SK-N-SH (cell line): ENCODE measurements around the gene BOC. TPM values are rescaled to one million over a fixed set of nuclear protein-coding genes. Genes with fewer than 3 reads are reported as not detected.

ENCODE experiments used
- CTCF ChIA-PET: fragments of 300-600, 350-600 bp; formaldehyde crosslinking; extraction: SDS; loops from one replicate; lab custom pipeline; 2021; lab: Yijun Ruan, JAX
- POLR2A ChIA-PET: fragments of 350-600 bp; sonication (Branson Sonifier 250); formaldehyde crosslinking; extraction: SDS; loops from one replicate; lab custom pipeline; 2020; ENCODE audit warnings: antibody characterized with exemption, inconsistent platforms; lab: Yijun Ruan, JAX
- DNase-seq: peaks from one replicate; pipeline ENCODE4 v3.0.0; 2012
- H2AFZ ChIP-seq: fragments of 200-600 bp; sonication (generic); 2 replicates; pipeline ENCODE4 v1.8.1; 2016; ENCODE audit warnings: antibody characterized with exemption, mild to moderate bottlenecking, low read depth
- H3F3A ChIP-seq: fragments of 200-600 bp; sonication (generic); replicated peaks from 2 replicates; pipeline ENCODE3; 2016; ENCODE audit warnings: antibody characterized with exemption, mild to moderate bottlenecking; ENCODE audit not compliant: insufficient read depth
- H3K27ac ChIP-seq, 2 experiments: fragments of 200-500 bp in 1 of 2; fragments of 200-600 bp in 1 of 2; sonication (Bioruptor generic) in 1 of 2; sonication (generic), shearing (Covaris generic) in 1 of 2; 2 replicates each; pipeline versions ENCODE4 v1.5.1 to v1.6.1; 2014 to 2016; ENCODE audit warnings: low read depth in 2 of 2, inconsistent platforms in 1 of 2, low read length in 1 of 2, mild to moderate bottlenecking in 1 of 2, mixed read lengths in 1 of 2
- H3K27me3 ChIP-seq: fragments of 200-600 bp; sonication (generic), shearing (Covaris generic); 2 replicates; pipeline ENCODE4 v1.6.1; 2016; ENCODE audit warnings: mixed run types; ENCODE audit not compliant: insufficient read depth
- H3K36me3 ChIP-seq, 2 experiments: fragments of 200-500 bp in 1 of 2; fragments of 200-600 bp in 1 of 2; sonication (Bioruptor generic) in 1 of 2; sonication (generic) in 1 of 2; replicated peaks in 1 of 2; 2 replicates each; pipeline versions ENCODE3 to v1.5.1; 2014 to 2016; ENCODE audit warnings: low read length in 1 of 2, mild to moderate bottlenecking in 1 of 2; ENCODE audit not compliant: insufficient read depth in 2 of 2, control insufficient read depth in 1 of 2
- H3K4me1 ChIP-seq, 2 experiments: fragments of 200-500 bp in 1 of 2; fragments of 200-600 bp in 1 of 2; sonication (Bioruptor generic) in 1 of 2; sonication (generic), shearing (Covaris generic) in 1 of 2; 2 replicates each; pipeline versions ENCODE4 v1.5.1 to v1.6.1; 2014 to 2016; ENCODE audit warnings: low read depth in 1 of 2, low read length in 1 of 2, mixed run types in 1 of 2; ENCODE audit not compliant: insufficient read depth in 2 of 2, control insufficient read depth in 1 of 2
- H3K4me2 ChIP-seq: fragments of 200-600 bp; sonication (generic), shearing (Covaris generic); 2 replicates; pipeline ENCODE4 v1.6.1; 2017; ENCODE audit warnings: mixed run types
- H3K4me3 ChIP-seq, 2 experiments: fragments of 200-500 bp in 1 of 2; fragments of 200-600 bp in 1 of 2; sonication (Bioruptor generic) in 1 of 2; sonication (generic), shearing (Covaris generic) in 1 of 2; 2 replicates each; pipeline versions ENCODE4 v1.5.1 to v1.8.1; 2014 to 2016; ENCODE audit warnings: low read depth in 2 of 2, inconsistent platforms in 1 of 2, low read length in 1 of 2, mild to moderate bottlenecking in 1 of 2, mixed read lengths in 1 of 2, moderate library complexity in 1 of 2
- H3K79me2 ChIP-seq: fragments of 200-600 bp; sonication (generic); 2 replicates; pipeline ENCODE4 v1.8.1; 2017; ENCODE audit warnings: mild to moderate bottlenecking; ENCODE audit not compliant: insufficient read depth
- H3K9ac ChIP-seq: fragments of 200-600 bp; sonication (generic); 2 replicates; pipeline ENCODE4 v1.6.1; 2017; ENCODE audit warnings: mixed run types
- H3K9me2 ChIP-seq: fragments of 200-600 bp; sonication (generic); 2 replicates; pipeline ENCODE4 v1.6.1; 2017; ENCODE audit warnings: mixed run types
- H3K9me3 ChIP-seq: fragments of 200-600 bp; sonication (generic); 2 replicates; pipeline ENCODE4 v1.6.1; 2017; ENCODE audit warnings: mixed run types, mild to moderate bottlenecking, moderate library complexity
- H4K20me1 ChIP-seq: fragments of 200-600 bp; sonication (generic); 2 replicates; pipeline ENCODE4 v1.6.1; 2017; ENCODE audit warnings: mild to moderate bottlenecking, mixed run types; ENCODE audit not compliant: insufficient read depth
- EZH2phosphoT487 ChIP-seq: fragments of 200-600 bp; sonication (generic); IDR thresholded peaks from 2 replicates; pipeline ENCODE4 v1.6.1; 2017; ENCODE audit warnings: low read depth, mixed run types, mild to moderate bottlenecking, antibody characterized with exemption, moderate library complexity, borderline replicate concordance
- FOSL2 ChIP-seq: IDR thresholded peaks from 2 replicates; pipeline ENCODE4 v1.4.0; 2012; ENCODE audit warnings: low read depth, mild to moderate bottlenecking, moderate library complexity, borderline replicate concordance
- FOXJ3 ChIP-seq: sonication (generic); formaldehyde crosslinking; IDR thresholded peaks from 2 replicates; pipeline ENCODE4 v1.5.1; 2020; ENCODE audit warnings: mild to moderate bottlenecking, missing genetic modification reagents
- GABPA ChIP-seq: IDR thresholded peaks from 2 replicates; pipeline ENCODE4 v1.4.0; 2012; ENCODE audit warnings: low read depth, mild to moderate bottlenecking
- JUND ChIP-seq: IDR thresholded peaks from 2 replicates; pipeline ENCODE4 v1.4.0; 2012
- NFIC ChIP-seq: IDR thresholded peaks from 2 replicates; pipeline ENCODE4 v1.4.0; 2012; ENCODE audit warnings: borderline replicate concordance
- NRF1 ChIP-seq: IDR thresholded peaks from 2 replicates; pipeline ENCODE4 v1.6.1; 2012; ENCODE audit warnings: low read depth, mild to moderate bottlenecking, low read length
- RCOR1 ChIP-seq: fragments of 150-350 bp; IDR thresholded peaks from 2 replicates; pipeline ENCODE4 v1.6.1; 2017; ENCODE audit warnings: antibody characterized with exemption, low read length
- SMC3 ChIP-seq: IDR thresholded peaks from 2 replicates; pipeline ENCODE4 v1.6.1; 2012; ENCODE audit warnings: low read depth, low read length, improper control_type of control experiment
- YY1 ChIP-seq: IDR thresholded peaks from 2 replicates; pipeline ENCODE4 v1.4.0; 2012; ENCODE audit warnings: low read depth, mild to moderate bottlenecking
- WGBS: methylation state at CpG from one replicate; pipeline ENCODE4 v1.1.6; 2017; ENCODE audit warnings: low lambda C conversion rate; 5-methylcytosine and 5-hydroxymethylcytosine counted together
- polyA plus RNA-seq, 3 experiments: library from polyadenylated mRNA; depleted of rRNA; stranded (reverse); fragments of >200 nt; gene quantifications; 2 replicates each; pipeline ENCODE4 v1.2.3, GENCODE V29; 2012
- TF ChIP-seq, protein P1 (sequence below): fragments of 150-350 bp; IDR thresholded peaks from 2 replicates; pipeline ENCODE4 v1.6.1; 2017; ENCODE audit warnings: antibody characterized with exemption, low read length, low read depth, borderline replicate concordance
- TF ChIP-seq, protein P2 (sequence below): IDR thresholded peaks from 2 replicates; pipeline ENCODE4 v1.4.0; 2012; ENCODE audit warnings: low read depth

Gene BOC
- polyA plus RNA-seq, 1 of the 3 experiments (the other 2 are of a cell fraction) = 6.6 TPM

DNA sequence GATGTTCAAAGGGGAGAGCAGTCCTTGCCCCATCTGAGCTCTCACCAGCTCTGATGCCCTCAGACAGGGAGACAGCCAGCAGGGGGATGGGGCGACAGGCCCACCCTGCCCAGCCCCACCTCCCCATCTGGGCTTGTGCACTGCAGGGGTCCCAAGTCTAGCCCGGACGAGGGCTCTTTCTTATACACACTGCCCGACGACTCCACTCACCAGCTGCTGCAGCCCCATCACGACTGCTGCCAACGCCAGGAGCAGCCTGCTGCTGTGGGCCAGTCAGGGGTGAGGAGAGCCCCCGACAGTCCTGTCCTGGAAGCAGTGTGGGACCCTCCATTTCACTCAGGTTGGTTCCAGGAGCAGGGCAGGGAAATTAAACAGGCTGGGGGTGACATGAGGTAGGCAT lies 73.9 kb downstream of the BOC start:
- no peak overlapping the region for H3K9ac ChIP-seq
- POLR2A ChIA-PET = no interaction called here
- 96% methylated on average over 8 of the region's 8 CpGs for WGBS

DNA sequence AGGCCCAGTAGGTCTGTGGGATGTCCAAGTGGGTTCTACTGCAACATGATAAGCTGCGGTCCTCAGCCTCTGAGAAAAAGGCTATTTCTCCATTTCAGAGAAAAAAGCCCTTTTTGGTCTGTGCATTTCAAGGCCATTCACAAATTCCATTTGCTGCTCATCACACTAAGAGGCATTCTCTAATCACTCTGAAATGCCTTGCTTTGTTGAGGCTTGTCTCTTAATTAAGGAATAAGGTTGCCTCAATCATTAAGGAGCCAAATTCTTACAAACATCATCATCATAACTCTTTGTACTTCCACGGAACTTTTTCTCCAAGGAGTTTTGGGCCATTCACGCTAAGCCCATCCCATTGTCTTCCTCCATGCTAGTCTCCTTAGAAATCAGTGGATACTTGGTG lies 74.4 kb downstream of the BOC start:
- ChIA-PET CTCF (interaction anchor here (0.6 to 11.7 kb wide), 3 partner anchors 151 to 348 kb away, joined by 3 to 120 read pairs (median 44); no protein-coding TSS in a partner anchor), POLR2A (no interaction called here)
- Histone ChIP-seq H3K9me3 (no peaks in the 10 kb centered on the region), H2AFZ (no peak overlapping the region), H3K4me3 (no peak overlapping the region), H3K9ac (no peak overlapping the region), H3K27me3 (no peaks in the 10 kb centered on the region), H4K20me1 (no peaks in the 10 kb centered on the region), H3K36me3 (peaks cover 0 to 14% of the 10 kb centered on the region in 2 experiments), H3K79me2 (no peaks in the 10 kb centered on the region), H3K4me2 (no peak overlapping the region), H3K27ac (no peak overlapping the region), H3F3A (no peaks in the 10 kb centered on the region), H3K9me2 (no peaks in the 10 kb centered on the region), H3K4me1 (peaks cover 7 to 10% of the 10 kb centered on the region in 2 experiments)
- TF ChIP-seq EZH2phosphoT487 = no peak
- TF ChIP-seq RCOR1 = no peak
- no peak for TF ChIP-seq JUND
- 100% methylated on average over 2 of the region's 3 CpGs for WGBS
- DNase-seq = no peak

More for the DNA sequence above, 73.9 kb downstream of the BOC start:
- CTCF ChIA-PET = interaction anchor here (11.7 kb wide), 1 partner anchor 230 kb away, joined by 120 read pairs; no protein-coding TSS in a partner anchor
- H3K9me3 ChIP-seq = no peaks in the 10 kb centered on the region
- H3K4me1 ChIP-seq = peaks cover 7 to 10% of the 10 kb centered on the region in 2 experiments
- no peaks in the 10 kb centered on the region for H3F3A ChIP-seq
- H3K4me2 ChIP-seq = no peak overlapping the region
- H3K27ac ChIP-seq = no peak overlapping the region
- no peak overlapping the region for H2AFZ ChIP-seq
- TF ChIP-seq JUND = no peak
- no peak for TF ChIP-seq FOSL2
- TF ChIP-seq NFIC = no peak
- no peak for TF ChIP-seq YY1
- TF ChIP-seq, protein P1, sequence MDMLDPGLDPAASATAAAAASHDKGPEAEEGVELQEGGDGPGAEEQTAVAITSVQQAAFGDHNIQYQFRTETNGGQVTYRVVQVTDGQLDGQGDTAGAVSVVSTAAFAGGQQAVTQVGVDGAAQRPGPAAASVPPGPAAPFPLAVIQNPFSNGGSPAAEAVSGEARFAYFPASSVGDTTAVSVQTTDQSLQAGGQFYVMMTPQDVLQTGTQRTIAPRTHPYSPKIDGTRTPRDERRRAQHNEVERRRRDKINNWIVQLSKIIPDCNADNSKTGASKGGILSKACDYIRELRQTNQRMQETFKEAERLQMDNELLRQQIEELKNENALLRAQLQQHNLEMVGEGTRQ = no peak
- TF ChIP-seq FOXJ3 (CRISPR knock-in tag) = no peak
- TF ChIP-seq NRF1 = no peak
- TF ChIP-seq, protein P2, sequence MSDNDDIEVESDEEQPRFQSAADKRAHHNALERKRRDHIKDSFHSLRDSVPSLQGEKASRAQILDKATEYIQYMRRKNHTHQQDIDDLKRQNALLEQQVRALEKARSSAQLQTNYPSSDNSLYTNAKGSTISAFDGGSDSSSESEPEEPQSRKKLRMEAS = no peak
- TF ChIP-seq SMC3 = no peak
- no peak for TF ChIP-seq GABPA
- H3K27me3 ChIP-seq = no peaks in the 10 kb centered on the region
- H3K9me2 ChIP-seq = no peaks in the 10 kb centered on the region
- DNase-seq = no peak
- H3K4me3 ChIP-seq = no peak overlapping the region
- H4K20me1 ChIP-seq = no peaks in the 10 kb centered on the region
- no peaks in the 10 kb centered on the region for H3K79me2 ChIP-seq
- peaks cover 0 to 19% of the 10 kb centered on the region in 2 experiments for H3K36me3 ChIP-seq
